CD4-positive, alpha-beta memory T cell (primary cell): ENCODE measurements around the gene DAO. TPM values are rescaled to one million over a fixed set of nuclear protein-coding genes. Genes with fewer than 3 reads are reported as not detected.

Source experiments
- CTCF ChIA-PET: fragments of 350-600 bp; sonication (Branson Sonifier 250); formaldehyde crosslinking; loops from one replicate; lab custom pipeline; 2021; ENCODE audit warnings: inconsistent platforms; ENCODE audit not compliant: partially characterized antibody; lab: Charles Lee
- POLR2A ChIA-PET: fragments of 350-600 bp; sonication (Branson Sonifier 250); formaldehyde crosslinking; loops from one replicate; lab custom pipeline; 2021; ENCODE audit not compliant: partially characterized antibody; lab: Charles Lee
- DNase-seq, 5 donors: peaks; one replicate each; pipeline versions ENCODE4 v3.0.0 to v3.0.0-alpha.2; 2020 to 2022; ENCODE audit warnings: mixed read lengths in 1 of 5
- H3K27ac ChIP-seq: one replicate; pipeline ENCODE4 v1.7.0; 2013; ENCODE audit warnings: low read depth, low read length
- H3K27me3 ChIP-seq: 2 replicates; pipeline ENCODE4 v1.7.0; 2013; ENCODE audit warnings: mild to moderate bottlenecking, low read length, moderate library complexity; ENCODE audit not compliant: insufficient read depth
- H3K36me3 ChIP-seq: 2 replicates; pipeline ENCODE4 v1.7.0; 2013; ENCODE audit warnings: mild to moderate bottlenecking, low read length, moderate library complexity; ENCODE audit not compliant: insufficient read depth
- H3K4me1 ChIP-seq: 2 replicates; pipeline ENCODE4 v1.7.0; 2013; ENCODE audit warnings: mild to moderate bottlenecking, low read length, moderate library complexity; ENCODE audit not compliant: insufficient read depth
- H3K4me3 ChIP-seq, 2 donors: one replicate each; pipeline ENCODE4 v1.7.0; 2013; ENCODE audit warnings: low read length in 2 of 2, mild to moderate bottlenecking in 1 of 2
- H3K9me3 ChIP-seq, 2 donors: one replicate each; pipeline ENCODE4 v1.7.0; 2013; ENCODE audit warnings: low read length in 2 of 2, control low read depth in 1 of 2; ENCODE audit not compliant: control insufficient read depth in 1 of 2
- H3K27ac Mint-ChIP-seq, 7 donors: one replicate each; pipeline ENCODE4 v1.8.0; 2020 to 2021; ENCODE audit warnings: mixed read lengths in 7 of 7, mild to moderate bottlenecking in 6 of 7, inconsistent platforms in 3 of 7, moderate library complexity in 3 of 7
- H3K27me3 Mint-ChIP-seq, 2 donors: one replicate each; pipeline ENCODE4 v1.8.0; 2020 to 2021; ENCODE audit warnings: mixed read lengths in 2 of 2
- H3K36me3 Mint-ChIP-seq, 2 donors: one replicate each; pipeline ENCODE4 v1.8.0; 2020 to 2021; ENCODE audit warnings: mixed read lengths in 2 of 2, inconsistent platforms in 1 of 2, mild to moderate bottlenecking in 1 of 2
- H3K4me1 Mint-ChIP-seq, 4 donors: one replicate each; pipeline ENCODE4 v1.8.0; 2020 to 2021; ENCODE audit warnings: mixed read lengths in 4 of 4, mild to moderate bottlenecking in 1 of 4
- H3K4me3 Mint-ChIP-seq, 8 donors: one replicate each; pipeline ENCODE4 v1.8.0; 2020 to 2021; ENCODE audit warnings: mixed read lengths in 8 of 8, mild to moderate bottlenecking in 7 of 8, moderate library complexity in 6 of 8, inconsistent platforms in 3 of 8
- H3K9me3 Mint-ChIP-seq, 8 donors: one replicate each; pipeline ENCODE4 v1.8.0; 2020 to 2021; ENCODE audit warnings: mixed read lengths in 8 of 8, mild to moderate bottlenecking in 5 of 8, inconsistent platforms in 3 of 8, moderate library complexity in 1 of 8
- intact Hi-C: fragments of 100-400 bp; cut with micrococcal nuclease; formaldehyde crosslinking; loops from one replicate; pipeline ENCODE4 v1.15.1; 2023
- polyA plus RNA-seq, 2 donors: library from polyadenylated mRNA; unstranded; fragments of 300-500 nt; fragmentation: Illumina TruSeq; gene quantifications; one replicate each; pipeline ENCODE4 v1.2.3, GENCODE V29; 2021
- total RNA-seq, 2 experiments: library from RNA; stranded (reverse); gene quantifications; one replicate each; pipeline ENCODE4 v1.2.3, GENCODE V29; 2021

Gene DAO
- total RNA-seq = not detected
- not detected for polyA plus RNA-seq

GRCh38 chr12:108879615-108880254 lies at the start of gene DAO:
Gene DAO (plus strand): TSS chr12:108880092. CDS start chr12:108885007, 4,915 bp downstream.
- no peak for DNase-seq
- Mint-ChIP-seq H3K27ac (no peak within 1 kb of the TSS), H3K4me3 (no peak within 1 kb of the TSS), H3K4me1 (peaks cover 0 to 4% (median under 1%) of the 10 kb centered on the region in 4 donors), H3K27me3 (no peaks in the 10 kb centered on the region), H3K9me3 (peaks cover 0 to 2% (median 0%) of the 10 kb centered on the region in 8 donors), H3K36me3 (no peaks in the 10 kb centered on the region)
- ChIA-PET CTCF (no interaction called here), POLR2A (no interaction called here)
- Histone ChIP-seq H3K27ac (no peak within 1 kb of the TSS), H3K36me3 (no peaks in the 10 kb centered on the region), H3K4me1 (no peaks in the 10 kb centered on the region), H3K4me3 (no peak within 1 kb of the TSS), H3K27me3 (no peaks in the 10 kb centered on the region), H3K9me3 (no peaks in the 10 kb centered on the region)
- intact Hi-C loops = loop anchor here (5.0 kb wide), 1 partner anchor 508 kb away; no protein-coding TSS in a partner anchor

- no peak overlapping the region for H3K4me3 Mint-ChIP-seq
- H3K36me3 Mint-ChIP-seq = peaks cover 10 to 30% of the 10 kb centered on the region in 2 donors
- peak overlapping the region in 4 of 7 donors; percentile 22 to 83 (median 38) for H3K27ac Mint-ChIP-seq
- no peaks in the 10 kb centered on the region for H3K9me3 ChIP-seq
- H3K27me3 ChIP-seq = no peaks in the 10 kb centered on the region
- POLR2A ChIA-PET = no interaction called here
- H3K9me3 Mint-ChIP-seq = no peaks in the 10 kb centered on the region
- CTCF ChIA-PET = no interaction called here
- no peak overlapping the region for H3K27ac ChIP-seq
- H3K4me3 ChIP-seq = no peak overlapping the region
- peaks cover 6 to 11% (median 9%) of the 10 kb centered on the region in 4 donors for H3K4me1 Mint-ChIP-seq
- intact Hi-C loops = no loop called here
- no peak for DNase-seq
- peaks cover 16% of the 10 kb centered on the region for H3K36me3 ChIP-seq
- no peaks in the 10 kb centered on the region for H3K4me1 ChIP-seq
- no peaks in the 10 kb centered on the region for H3K27me3 Mint-ChIP-seq
Measured at GRCh38 chr12:108831309-108831991, 48.4 kb upstream of the DAO start.

- no peaks in the 10 kb centered on the region for H3K27me3 ChIP-seq
- no peak overlapping the region for H3K27ac ChIP-seq
- H3K36me3 ChIP-seq = peaks cover 16% of the 10 kb centered on the region
- peaks cover 10 to 28% of the 10 kb centered on the region in 2 donors for H3K36me3 Mint-ChIP-seq
- peaks cover 6 to 14% (median 10%) of the 10 kb centered on the region in 4 donors for H3K4me1 Mint-ChIP-seq
- H3K27ac Mint-ChIP-seq = peak overlapping the region in 1 of 7 donors; percentile 52
- intact Hi-C loops = no loop called here
- no peak overlapping the region for H3K4me3 ChIP-seq
- no peaks in the 10 kb centered on the region for H3K9me3 ChIP-seq
- CTCF ChIA-PET = no interaction called here
- no peak overlapping the region for H3K4me3 Mint-ChIP-seq
- POLR2A ChIA-PET = interaction anchor here (0.9 kb wide), 1 partner anchor 25 kb away, joined by 3 read pairs; the partner anchor contains the start of gene SSH1
- H3K9me3 Mint-ChIP-seq = no peaks in the 10 kb centered on the region
- H3K27me3 Mint-ChIP-seq = no peaks in the 10 kb centered on the region
- DNase-seq = no peak
- peaks cover 5% of the 10 kb centered on the region for H3K4me1 ChIP-seq
Measured at GRCh38 chr12:108832208-108832607, 47.7 kb upstream of the DAO start.

GRCh38 chr12:108832730-108833354 lies 47.0 kb upstream of the DAO start:
- Mint-ChIP-seq H3K9me3 (no peaks in the 10 kb centered on the region), H3K36me3 (peaks cover 10 to 27% of the 10 kb centered on the region in 2 donors), H3K4me3 (no peak overlapping the region), H3K27ac (peak overlapping the region in 1 of 7 donors; percentile 48), H3K27me3 (no peaks in the 10 kb centered on the region), H3K4me1 (peaks cover 7 to 20% (median 14%) of the 10 kb centered on the region in 4 donors)
- H3K27me3 ChIP-seq = no peaks in the 10 kb centered on the region
- POLR2A ChIA-PET = interaction anchor here (0.9 kb wide), 1 partner anchor 24 kb away, joined by 3 read pairs; the partner anchor contains the start of gene SSH1
- peaks cover 16% of the 10 kb centered on the region for H3K36me3 ChIP-seq
- peaks cover 11% of the 10 kb centered on the region for H3K4me1 ChIP-seq
- DNase-seq = no peak
- intact Hi-C loops = no loop called here
- CTCF ChIA-PET = interaction anchor here (1.1 to 1.2 kb wide), 2 partner anchors 30 to 215 kb away, joined by 3 read pairs; no protein-coding TSS in a partner anchor
- H3K4me3 ChIP-seq = no peak overlapping the region
- H3K27ac ChIP-seq = no peak overlapping the region
- no peaks in the 10 kb centered on the region for H3K9me3 ChIP-seq

GRCh38 chr12:108833355-108833733 lies 46.5 kb upstream of the DAO start:
- Histone ChIP-seq H3K36me3 (peaks cover 16% of the 10 kb centered on the region), H3K9me3 (no peaks in the 10 kb centered on the region), H3K4me3 (no peak overlapping the region), H3K4me1 (peaks cover 16% of the 10 kb centered on the region), H3K27me3 (no peaks in the 10 kb centered on the region), H3K27ac (no peak overlapping the region)
- Mint-ChIP-seq H3K9me3 (no peaks in the 10 kb centered on the region), H3K27ac (peak overlapping the region in 2 of 7 donors; percentile 48 to 66), H3K36me3 (peaks cover 10 to 28% of the 10 kb centered on the region in 2 donors), H3K4me1 (peaks cover 11 to 25% (median 19%) of the 10 kb centered on the region in 4 donors), H3K4me3 (no peak overlapping the region), H3K27me3 (no peaks in the 10 kb centered on the region)
- CTCF ChIA-PET = interaction anchor here (1.1 to 1.2 kb wide), 2 partner anchors 30 to 216 kb away, joined by 3 read pairs; no protein-coding TSS in a partner anchor
- POLR2A ChIA-PET = interaction anchor here (0.9 kb wide), 1 partner anchor 24 kb away, joined by 3 read pairs; the partner anchor contains the start of gene SSH1
- intact Hi-C loops = no loop called here
- DNase-seq = no peak

- Mint-ChIP-seq H3K27me3 (no peaks in the 10 kb centered on the region), H3K9me3 (no peaks in the 10 kb centered on the region), H3K36me3 (peaks cover 10 to 28% of the 10 kb centered on the region in 2 donors), H3K4me3 (peak overlapping the region in 1 of 8 donors; percentile 63), H3K27ac (peak overlapping the region in 2 of 7 donors; percentile 9 to 51), H3K4me1 (peaks cover 17 to 31% (median 24%) of the 10 kb centered on the region in 4 donors)
- ChIA-PET CTCF (interaction anchor here (0.6 to 1.2 kb wide), 3 partner anchors 31 to 519 kb away, joined by 3 read pairs; no protein-coding TSS in a partner anchor), POLR2A (no interaction called here)
- intact Hi-C loops = no loop called here
- H3K27me3 ChIP-seq = no peaks in the 10 kb centered on the region
- peaks cover 16% of the 10 kb centered on the region for H3K36me3 ChIP-seq
- peaks cover 22% of the 10 kb centered on the region for H3K4me1 ChIP-seq
- no peak overlapping the region for H3K4me3 ChIP-seq
- H3K9me3 ChIP-seq = no peaks in the 10 kb centered on the region
- DNase-seq = no peak
- no peak overlapping the region for H3K27ac ChIP-seq
Measured at GRCh38 chr12:108833757-108834472, 46.0 kb upstream of the DAO start.
